Amniotic stem cell (primary cell): ENCODE results near the gene PPP1R14D.

Source experiments
- DNase-seq: peaks from one replicate; lab custom pipeline; 2025; lab: John Stamatoyannopoulos, UW

Gene PPP1R14D

GRCh38 chr15:40819048-40819447 lies 9.5 kb downstream of the PPP1R14D start:
- no peak for DNase-seq

- DNase-seq = no peak
Observed at GRCh38 chr15:40815042-40815698, 13.3 kb downstream of the PPP1R14D start.

GRCh38 chr15:40812721-40813425 lies 15.6 kb downstream of the PPP1R14D start:
- DNase-seq = no peak

GRCh38 chr15:40808861-40809450 lies 19.6 kb downstream of the PPP1R14D start:
- no peak for DNase-seq

GRCh38 chr15:40807888-40808461 lies 20.5 kb downstream of the PPP1R14D start:
- DNase-seq = no peak

- DNase-seq = peak; percentile 99
Observed at GRCh38 chr15:40807028-40807887, 21.2 kb downstream of the PPP1R14D start, which contains the start of the genes DNAJC17 and ZFYVE19. Gene DNAJC17 (minus strand): TSS chr15:40807473. CDS start chr15:40807446, 27 bp downstream. Gene ZFYVE19 (plus strand): TSS chr15:40807089. CDS start chr15:40807590, 501 bp downstream.

- no peak for DNase-seq
Observed at GRCh38 chr15:40806672-40807027, 21.9 kb downstream of the PPP1R14D start.

GRCh38 chr15:40803688-40804087 lies 24.8 kb downstream of the PPP1R14D start:
- DNase-seq = no peak

GRCh38 chr15:40803076-40803475 lies 25.4 kb downstream of the PPP1R14D start:
- DNase-seq = no peak

GRCh38 chr15:40799523-40799922 lies 29.0 kb downstream of the PPP1R14D start:
- DNase-seq = no peak

- no peak for DNase-seq
Observed at GRCh38 chr15:40796512-40796911, 32.0 kb downstream of the PPP1R14D start.

GRCh38 chr15:40796041-40796440 lies 32.5 kb downstream of the PPP1R14D start:
- DNase-seq = no peak

- peak; percentile 86 for DNase-seq
Observed at GRCh38 chr15:40793216-40793989, 35.1 kb downstream of the PPP1R14D start.

GRCh38 chr15:40792394-40792793 lies 36.1 kb downstream of the PPP1R14D start:
- DNase-seq = no peak

- no peak for DNase-seq
Observed at GRCh38 chr15:40790718-40791117, 37.8 kb downstream of the PPP1R14D start.

GRCh38 chr15:40789999-40790398 lies 38.5 kb downstream of the PPP1R14D start:
- DNase-seq = no peak

- no peak for DNase-seq
Observed at GRCh38 chr15:40789119-40789518, 39.4 kb downstream of the PPP1R14D start.

- no peak for DNase-seq
Observed at GRCh38 chr15:40787991-40788390, 40.5 kb downstream of the PPP1R14D start.

- no peak for DNase-seq
Observed at GRCh38 chr15:40787344-40787841, 41.1 kb downstream of the PPP1R14D start.

GRCh38 chr15:40785814-40786213 lies 42.7 kb downstream of the PPP1R14D start:
- no peak for DNase-seq

GRCh38 chr15:40785164-40785563 lies 43.3 kb downstream of the PPP1R14D start:
- no peak for DNase-seq
